Stimulated activated CD4-positive, alpha-beta T cell treated with anti-CD3 and anti-CD28 coated beads, Interleukin-1b, Interleukin-23, amount 100 ng/mL, for 4 hours (primary cell): ENCODE measurements around the gene SPDYE18.
"Not testable (repeated sequence)": the region's sequence is repeated elsewhere in the genome, so short reads cannot be mapped to it uniquely, and the experiment has no call there.

ENCODE experiments used
- DNase-seq, 2 donors: peaks; one replicate each; pipeline ENCODE4 v3.0.0-alpha.2; 2020; ENCODE audit warnings: low read depth in 2 of 2

SPDYE18 gene

GRCh38 chr7:77062557-77062956, at the start of gene SPDYE18:
Gene SPDYE18 (minus strand): TSS chr7:77062558. CDS start chr7:77060512, 2,046 bp downstream.
- DNase-seq, result not testable (repeated sequence)

- not testable (repeated sequence) for DNase-seq
Measured at GRCh38 chr7:77108362-77108761, 46.0 kb upstream of the SPDYE18 start.

GRCh38 chr7:77107659-77108058, 45.3 kb upstream of the SPDYE18 start:
- not testable (repeated sequence) for DNase-seq

- DNase-seq, result not testable (repeated sequence)
Measured at GRCh38 chr7:77105904-77106303, 43.5 kb upstream of the SPDYE18 start.

GRCh38 chr7:77102671-77103070, 40.3 kb upstream of the SPDYE18 start:
- DNase-seq, result not testable (repeated sequence)

DNA sequence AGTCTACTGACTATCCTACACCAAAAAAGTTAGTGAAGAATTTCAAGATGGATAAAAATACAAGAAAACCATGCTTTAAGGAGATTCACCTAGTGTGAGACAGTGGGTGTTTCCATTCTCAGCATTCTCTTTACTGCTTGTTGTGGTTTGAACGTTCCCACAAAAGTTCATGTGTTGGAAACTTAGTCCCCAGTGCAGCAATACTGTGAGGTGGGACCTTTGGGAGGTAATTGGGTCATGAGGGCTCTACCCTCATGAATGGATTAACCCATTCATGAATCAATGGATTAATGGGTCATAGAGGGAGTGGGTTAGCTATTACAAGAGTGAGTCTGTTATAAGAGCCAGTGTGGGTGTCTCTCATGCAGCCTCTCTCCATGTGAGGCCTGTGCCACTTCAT, 38.8 kb upstream of the SPDYE18 start:
- DNase-seq, result not testable (repeated sequence)

- DNase-seq, result not testable (repeated sequence)
Measured at GRCh38 chr7:77100501-77100900, 38.1 kb upstream of the SPDYE18 start.

DNA sequence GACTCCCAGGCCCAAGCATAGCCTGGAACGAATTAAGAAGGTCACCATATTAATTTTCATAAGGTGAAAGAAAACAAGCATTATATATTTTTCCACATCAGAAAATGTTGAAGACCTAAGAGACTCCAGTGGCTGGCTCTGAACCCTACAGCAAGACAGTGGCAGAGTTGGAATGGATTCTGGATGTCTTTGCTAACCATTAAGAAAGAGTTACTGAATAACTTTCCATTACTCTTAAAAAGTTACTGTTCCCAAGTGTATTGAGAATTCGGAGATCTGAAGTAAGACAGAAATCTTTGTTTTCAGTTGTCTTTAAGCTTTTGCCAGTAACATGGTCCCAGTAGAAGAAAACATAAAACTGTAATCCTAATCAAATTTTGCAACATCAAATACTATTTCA, 29.9 kb upstream of the SPDYE18 start:
- DNase-seq, result not testable (repeated sequence)

DNA sequence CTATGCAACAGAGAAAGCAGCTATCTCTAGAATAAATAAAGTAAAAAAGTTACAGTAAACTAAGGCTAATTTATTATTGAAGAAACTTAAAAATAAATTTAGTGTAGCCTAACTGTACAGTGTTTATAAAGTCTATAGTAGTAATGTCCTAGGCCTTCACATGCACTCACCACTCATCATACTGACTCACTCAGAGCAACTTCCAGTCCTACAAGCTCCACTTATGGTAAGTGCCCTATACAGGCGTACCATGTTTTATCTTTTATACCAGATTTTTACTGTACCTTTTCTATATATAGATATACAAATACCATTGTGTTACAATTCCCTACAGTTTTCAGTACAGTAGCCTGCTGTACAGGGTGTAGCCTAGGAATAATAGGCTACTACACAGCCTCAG, 19.8 kb upstream of the SPDYE18 start:
- not testable (repeated sequence) for DNase-seq

- DNase-seq, result not testable (repeated sequence)
Measured at GRCh38 chr7:77080236-77080635, 17.9 kb upstream of the SPDYE18 start.

GRCh38 chr7:77079624-77080023, 17.3 kb upstream of the SPDYE18 start:
- DNase-seq, result not testable (repeated sequence)

- not testable (repeated sequence) for DNase-seq
Measured at GRCh38 chr7:77079112-77079511, 16.8 kb upstream of the SPDYE18 start.

- not testable (repeated sequence) for DNase-seq
Measured at GRCh38 chr7:77077060-77077459, 14.7 kb upstream of the SPDYE18 start.

GRCh38 chr7:77074786-77075396, 12.5 kb upstream of the SPDYE18 start:
- not testable (repeated sequence) for DNase-seq

DNA sequence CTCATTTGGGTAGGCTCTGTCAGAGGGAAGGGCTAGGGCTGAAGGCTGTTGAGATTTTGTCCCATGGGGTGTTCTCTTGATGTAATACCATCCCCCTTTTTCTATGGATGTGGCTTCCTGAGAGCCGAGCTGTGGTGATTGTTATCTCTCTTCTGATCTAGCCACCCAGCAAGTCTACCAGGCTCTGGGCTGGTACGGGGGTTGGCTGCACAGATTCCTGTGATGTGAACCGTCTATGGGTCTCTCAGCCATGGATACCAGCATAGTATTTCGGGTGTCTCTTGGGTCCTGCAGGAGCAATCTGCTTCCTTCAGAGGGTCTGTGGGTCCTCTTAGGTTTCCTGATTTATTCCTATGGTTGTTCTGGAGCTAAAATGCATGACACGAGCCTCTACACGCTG, 8.8 kb upstream of the SPDYE18 start:
- not testable (repeated sequence) for DNase-seq

DNA sequence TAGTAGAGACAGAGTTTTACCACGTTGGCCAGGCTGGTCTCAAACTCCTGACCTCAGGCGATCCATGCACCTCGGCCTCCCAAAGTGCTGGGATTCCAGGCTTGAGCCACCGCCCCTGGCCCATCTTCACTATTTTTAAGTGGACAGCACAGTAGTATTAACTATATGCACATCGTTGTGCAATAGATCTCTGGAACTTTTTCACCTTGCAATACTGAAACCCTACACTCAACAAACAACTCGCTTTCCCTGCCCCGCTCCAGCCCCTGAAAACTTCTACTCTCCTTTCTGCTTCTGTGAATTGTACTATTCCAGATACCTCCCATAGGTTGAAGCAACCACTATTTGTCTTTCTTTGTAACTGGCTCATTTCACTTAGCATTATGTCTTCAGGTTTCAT, 3.5 kb upstream of the SPDYE18 start:
- not testable (repeated sequence) for DNase-seq

GRCh38 chr7:77063732-77064131, 1.4 kb upstream of the SPDYE18 start:
- not testable (repeated sequence) for DNase-seq

DNA sequence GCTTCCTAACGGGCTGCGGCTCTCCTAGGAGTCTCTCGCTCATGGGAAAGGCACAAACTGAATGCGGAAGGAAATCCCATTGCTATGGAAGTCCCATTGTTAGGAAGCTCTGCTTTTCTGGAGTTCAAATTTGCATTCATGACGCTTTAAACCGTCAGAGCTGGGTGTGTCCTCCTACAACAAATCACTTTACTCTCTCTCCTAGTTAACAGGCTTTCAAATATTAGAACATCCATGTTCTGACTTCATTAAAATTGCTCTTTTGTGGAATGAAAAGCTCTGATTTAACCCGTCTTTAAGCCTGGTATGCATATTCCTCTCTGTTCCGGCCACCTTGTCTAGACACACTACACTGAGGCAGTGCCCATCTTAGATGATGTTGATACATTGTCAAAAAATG, 30.1 kb downstream of the SPDYE18 start, which contains the start of gene SPDYE17:
SPDYE17 (minus strand) TSS at position 101 of the 400 bp plus-strand sequence. CDS start 1,791 bp downstream, outside the sequence.
- DNase-seq, result not testable (repeated sequence)

- not testable (repeated sequence) for DNase-seq
Measured at GRCh38 chr7:77026349-77026748, 36.0 kb downstream of the SPDYE18 start.

DNA sequence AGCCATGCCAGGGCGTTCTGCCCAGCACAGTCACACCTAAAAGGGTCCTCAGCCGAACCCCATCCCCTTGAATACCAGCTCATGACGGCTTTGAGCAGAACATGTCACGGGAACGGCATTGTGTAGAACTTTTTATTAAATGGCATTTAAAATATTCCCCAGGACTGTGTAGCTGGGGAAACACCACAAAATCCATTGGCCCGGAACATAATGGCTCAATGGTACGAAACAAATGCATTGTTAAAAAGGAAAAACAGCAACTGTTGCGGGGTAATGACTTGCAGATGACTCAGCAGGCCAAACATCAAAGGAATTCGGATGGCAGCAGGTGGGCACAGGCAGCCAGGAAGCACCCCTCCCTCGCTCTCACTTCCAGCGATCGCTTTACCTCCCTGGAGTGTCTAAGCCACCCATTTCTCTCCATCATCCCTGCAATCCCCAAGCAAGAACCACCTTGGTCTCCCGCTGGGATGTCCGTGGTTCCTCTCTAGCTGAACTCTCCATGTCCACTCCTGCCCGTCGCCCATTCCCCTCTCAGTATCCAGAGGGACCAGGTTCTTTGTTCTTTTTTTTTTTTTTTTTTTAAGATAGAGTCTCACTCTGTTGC, 52.2 kb downstream of the SPDYE18 start:
- not testable (repeated sequence) for DNase-seq

DNA sequence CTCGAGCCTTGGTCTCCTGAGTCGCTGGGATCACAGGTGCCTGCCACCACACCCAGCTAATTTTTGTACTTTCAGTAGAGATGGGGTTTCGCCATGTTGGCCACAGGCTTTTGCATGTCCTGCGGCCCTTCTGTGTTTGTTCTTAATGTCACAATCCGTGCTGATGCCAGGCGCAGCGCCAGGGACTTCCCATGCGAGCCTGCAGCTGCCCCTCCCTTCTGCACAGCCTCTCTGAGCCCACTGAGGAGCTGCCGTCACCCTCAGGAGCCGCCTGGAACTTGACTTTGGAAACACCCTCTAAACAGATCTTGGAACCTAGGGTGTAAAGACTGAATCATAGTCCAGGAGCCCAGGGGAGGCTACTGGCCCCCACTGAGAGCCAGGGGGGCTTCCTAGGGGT, 54.4 kb downstream of the SPDYE18 start:
- DNase-seq, result not testable (repeated sequence)

DNA sequence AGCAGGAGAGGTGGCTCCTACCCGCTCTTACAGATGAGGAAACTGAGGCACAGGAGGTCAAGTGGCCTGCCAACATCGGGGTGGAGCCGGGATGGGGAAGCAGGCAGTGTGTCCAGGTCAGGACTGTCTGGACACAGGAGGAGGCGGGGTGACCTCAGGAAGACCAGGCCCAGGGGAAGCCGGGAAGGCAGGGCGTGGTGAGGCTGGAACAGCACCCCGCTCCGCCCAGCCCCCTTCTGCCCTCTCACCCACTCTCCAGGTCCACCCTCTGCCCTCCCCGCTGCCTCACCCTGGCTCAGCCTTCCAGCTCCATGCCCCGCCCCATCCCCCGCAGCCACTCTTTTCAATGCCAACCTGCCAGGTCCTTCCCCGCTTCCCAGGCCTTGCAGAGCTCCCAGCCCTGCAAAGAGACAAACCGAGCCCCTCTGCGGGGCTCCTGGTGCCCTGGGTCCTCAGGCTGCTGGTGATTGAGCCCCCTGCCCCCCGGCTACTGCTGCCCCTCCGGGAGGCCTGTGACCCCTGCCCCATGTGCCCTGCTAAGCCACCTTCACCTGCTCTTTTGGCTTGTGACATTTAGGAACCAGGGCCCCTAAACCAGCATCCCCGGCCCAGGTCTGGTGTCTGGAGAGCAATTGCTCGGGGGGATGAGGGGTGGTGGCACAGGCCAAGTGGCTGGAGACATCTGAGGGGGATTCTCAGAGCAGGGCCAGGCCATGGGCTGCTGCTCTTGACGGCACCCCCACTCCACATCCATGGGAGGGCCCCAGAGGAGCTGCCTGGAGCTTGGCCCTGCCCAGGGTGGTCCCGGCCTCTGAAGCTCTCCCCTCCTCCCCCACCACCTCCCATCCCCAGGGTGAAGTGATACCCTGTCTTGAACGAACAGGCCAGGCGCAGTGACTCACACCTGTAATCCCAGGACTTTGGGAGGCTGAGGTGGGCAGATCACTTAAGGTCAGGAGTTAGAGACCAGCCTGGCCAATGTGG, 55.9 kb downstream of the SPDYE18 start:
- not testable (repeated sequence) for DNase-seq
